OCI-LY7 (cell line): Measurements from ENCODE around the gene COG4. TPM values are rescaled to one million over a fixed set of nuclear protein-coding genes. Genes with fewer than 3 reads are reported as not detected.

Experiments
- BruUV-seq: library from RNA; stranded (reverse); fragments of 400-500 nt; replicated peaks from 2 replicates; lab custom pipeline; 2021; lab: Mats Ljungman, UMichigan
- CTCF ChIA-PET: fragments of 300-600 bp; sonication (Branson Sonifier 250); formaldehyde crosslinking; loops from one replicate; lab custom pipeline; 2022; ENCODE audit warnings: antibody characterized with exemption; ENCODE audit not compliant: unreplicated experiment; lab: Charles Lee
- POLR2A ChIA-PET: fragments of 300-600 bp; sonication (Branson Sonifier 250); formaldehyde crosslinking; loops from one replicate; lab custom pipeline; 2022; ENCODE audit warnings: antibody characterized with exemption; lab: Charles Lee
- DNase-seq: peaks from one replicate; pipeline ENCODE4 v3.0.0-alpha.2; 2015; ENCODE audit warnings: low spot score
- H2AFZ ChIP-seq: fragments of 200-600 bp; sonication (generic), shearing (Covaris generic); 2 replicates; pipeline ENCODE4 v1.6.1; 2014; ENCODE audit warnings: mild to moderate bottlenecking, antibody characterized with exemption, low read length, moderate library complexity
- H3K27ac ChIP-seq: fragments of 200-600 bp; sonication (generic); 2 replicates; pipeline ENCODE4 v1.5.1; 2014; ENCODE audit warnings: mixed run types, low read depth, mild to moderate bottlenecking, moderate library complexity, low read length, inconsistent platforms; ENCODE audit not compliant: poor library complexity, severe bottlenecking
- H3K36me3 ChIP-seq: fragments of 200-600 bp; sonication (generic); 2 replicates; pipeline ENCODE4 v1.6.1; 2014; ENCODE audit warnings: mild to moderate bottlenecking, antibody characterized with exemption, low read length, moderate library complexity, mixed read lengths; ENCODE audit not compliant: insufficient read depth
- H3K4me1 ChIP-seq: fragments of 200-600 bp; sonication (generic); 2 replicates; pipeline ENCODE4 v1.5.1; 2014; ENCODE audit warnings: mild to moderate bottlenecking, low read length; ENCODE audit not compliant: insufficient read depth, poor library complexity, severe bottlenecking
- H3K4me2 ChIP-seq: fragments of 200-600 bp; sonication (generic); 2 replicates; pipeline ENCODE4 v1.6.1; 2014; ENCODE audit warnings: mild to moderate bottlenecking, low read length
- H3K4me3 ChIP-seq: fragments of 200-600 bp; sonication (generic); 2 replicates; pipeline ENCODE4 v1.5.1; 2014; ENCODE audit warnings: mild to moderate bottlenecking, low read depth, low read length; ENCODE audit not compliant: poor library complexity, severe bottlenecking
- H3K79me2 ChIP-seq: fragments of 200-600 bp; sonication (generic); 2 replicates; pipeline ENCODE4 v1.6.1; 2016; ENCODE audit warnings: low read depth, mild to moderate bottlenecking, low read length, moderate library complexity, mixed read lengths; ENCODE audit not compliant: insufficient read depth
- H3K9me2 ChIP-seq: fragments of 200-600 bp; sonication (generic); 2 replicates; pipeline ENCODE4 v1.6.1; 2016; ENCODE audit warnings: mild to moderate bottlenecking, low read length, mixed read lengths; ENCODE audit not compliant: insufficient read depth
- H3K9me3 ChIP-seq: fragments of 200-600 bp; sonication (generic); 2 replicates; pipeline ENCODE4 v1.6.1; 2014; ENCODE audit warnings: mild to moderate bottlenecking, mixed run types, low read length, mixed read lengths
- H4K20me1 ChIP-seq: fragments of 200-600 bp; sonication (generic); 2 replicates; pipeline ENCODE4 v1.6.1; 2014; ENCODE audit warnings: mild to moderate bottlenecking, antibody characterized with exemption, low read length, moderate library complexity, mixed read lengths; ENCODE audit not compliant: insufficient read depth
- EZH2phosphoT487 ChIP-seq: fragments of 200-600 bp; sonication (generic); IDR thresholded peaks from 2 replicates; pipeline ENCODE4 v1.6.1; 2018; ENCODE audit warnings: low read depth, borderline replicate concordance, mild to moderate bottlenecking, mixed run types, antibody characterized with exemption, low read length, moderate library complexity, mixed read lengths
- intact Hi-C: fragments of 100-400 bp; cut with micrococcal nuclease; formaldehyde crosslinking; loops from one replicate; pipeline ENCODE4 v1.10.0; 2022; ENCODE audit not compliant: unreplicated experiment
- total RNA-seq, 2 experiments: library from RNA; depleted of rRNA in 1 of 2; stranded (reverse); fragments of >200 nt in 1 of 2; shearing (Covaris generic) in 1 of 2; gene quantifications; 2 replicates each; pipeline ENCODE4 v1.2.3, GENCODE V29; 2014 to 2022
- TF ChIP-seq, protein P1 (sequence below): fragments of 200-600 bp; sonication (generic); conservative IDR thresholded peaks from 2 replicates; pipeline ENCODE4 v1.5.1; 2014; ENCODE audit warnings: mild to moderate bottlenecking, antibody characterized with exemption, low read length, moderate library complexity, mixed read lengths

The COG4 gene
- total RNA-seq, 2 experiments from 2014 or later = 48.8 to 100 TPM

DNA sequence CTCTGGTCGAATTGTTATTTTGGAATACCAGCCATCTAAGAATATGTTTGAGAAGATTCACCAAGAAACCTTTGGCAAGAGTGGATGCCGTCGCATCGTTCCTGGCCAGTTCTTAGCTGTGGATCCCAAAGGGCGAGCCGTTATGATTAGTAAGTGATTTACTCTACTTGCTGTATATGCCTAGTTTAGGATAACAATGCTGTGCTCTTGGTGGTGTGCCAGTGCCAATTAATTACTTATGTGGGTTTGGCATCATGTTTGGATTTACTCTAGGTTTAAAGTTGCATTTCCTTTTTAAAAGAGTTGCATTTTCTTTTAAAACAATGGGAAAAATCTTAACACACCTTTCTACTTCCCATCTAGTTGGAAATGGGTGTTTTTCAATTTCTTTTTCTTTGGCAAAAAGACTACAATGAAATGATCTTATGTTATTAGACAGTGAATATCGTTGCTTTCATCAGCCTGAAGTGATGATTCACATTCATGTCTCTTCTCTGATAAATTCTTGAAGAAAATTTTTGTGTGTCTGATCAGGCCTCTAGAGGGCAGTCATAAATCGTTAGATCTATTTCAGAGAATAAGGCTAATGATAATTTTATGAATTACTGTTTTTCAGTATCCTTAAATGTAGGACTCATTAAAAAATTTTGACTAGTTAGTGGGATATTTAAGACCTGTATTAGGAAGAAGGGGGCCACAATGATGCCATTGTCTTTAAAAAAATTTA is 5.9 kb upstream of the COG4 start:
- peak; percentile 54 for DNase-seq
- no peaks in the 10 kb centered on the region for H3K9me3 ChIP-seq
- ChIA-PET CTCF (no interaction called here), POLR2A (interaction anchor here (0.7 kb wide), 2 partner anchors 30 to 241 kb away, joined by 3 to 4 read pairs; no protein-coding TSS in a partner anchor)
- peak overlapping the region; percentile 28 for H3K4me3 ChIP-seq
- BruUV-seq = no TSS peak
- no peaks in the 10 kb centered on the region for H3K9me2 ChIP-seq
- peaks cover 38% of the 10 kb centered on the region for H3K4me1 ChIP-seq
- peaks cover 57% of the 10 kb centered on the region for H4K20me1 ChIP-seq
- H3K36me3 ChIP-seq = peaks cover 96% of the 10 kb centered on the region
- TF ChIP-seq, protein P1, sequence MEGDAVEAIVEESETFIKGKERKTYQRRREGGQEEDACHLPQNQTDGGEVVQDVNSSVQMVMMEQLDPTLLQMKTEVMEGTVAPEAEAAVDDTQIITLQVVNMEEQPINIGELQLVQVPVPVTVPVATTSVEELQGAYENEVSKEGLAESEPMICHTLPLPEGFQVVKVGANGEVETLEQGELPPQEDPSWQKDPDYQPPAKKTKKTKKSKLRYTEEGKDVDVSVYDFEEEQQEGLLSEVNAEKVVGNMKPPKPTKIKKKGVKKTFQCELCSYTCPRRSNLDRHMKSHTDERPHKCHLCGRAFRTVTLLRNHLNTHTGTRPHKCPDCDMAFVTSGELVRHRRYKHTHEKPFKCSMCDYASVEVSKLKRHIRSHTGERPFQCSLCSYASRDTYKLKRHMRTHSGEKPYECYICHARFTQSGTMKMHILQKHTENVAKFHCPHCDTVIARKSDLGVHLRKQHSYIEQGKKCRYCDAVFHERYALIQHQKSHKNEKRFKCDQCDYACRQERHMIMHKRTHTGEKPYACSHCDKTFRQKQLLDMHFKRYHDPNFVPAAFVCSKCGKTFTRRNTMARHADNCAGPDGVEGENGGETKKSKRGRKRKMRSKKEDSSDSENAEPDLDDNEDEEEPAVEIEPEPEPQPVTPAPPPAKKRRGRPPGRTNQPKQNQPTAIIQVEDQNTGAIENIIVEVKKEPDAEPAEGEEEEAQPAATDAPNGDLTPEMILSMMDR = peak; percentile 85
- TF ChIP-seq EZH2phosphoT487 = no peak
- H3K79me2 ChIP-seq = peaks cover 97% of the 10 kb centered on the region
- peak overlapping the region; percentile 22 for H3K4me2 ChIP-seq
- no peak overlapping the region for H2AFZ ChIP-seq
- H3K27ac ChIP-seq = no peak overlapping the region
- intact Hi-C loops = loop anchor here (10.0 kb wide), 1 partner anchor 964 kb away; the partner anchor contains the start of gene NFAT5

GRCh38 chr16:70527315-70527996 is 4.1 kb upstream of the COG4 start:
- Histone ChIP-seq H3K9me2 (no peaks in the 10 kb centered on the region), H3K4me1 (peaks cover 39% of the 10 kb centered on the region), H2AFZ (no peak overlapping the region), H4K20me1 (peaks cover 40% of the 10 kb centered on the region), H3K4me2 (peak overlapping the region; percentile 87), H3K4me3 (peak overlapping the region; percentile 99), H3K79me2 (peaks cover 94% of the 10 kb centered on the region), H3K9me3 (no peaks in the 10 kb centered on the region), H3K27ac (no peak overlapping the region), H3K36me3 (peaks cover 83% of the 10 kb centered on the region)
- POLR2A ChIA-PET = interaction anchor here (0.5 to 0.7 kb wide), 2 partner anchors 1233 to 1257 kb away, joined by 3 to 4 read pairs; no protein-coding TSS in a partner anchor
- no peak for DNase-seq
- CTCF ChIA-PET = no interaction called here
- intact Hi-C loops = loop anchor here (10.0 kb wide), 1 partner anchor 963 kb away; the partner anchor contains the start of gene NFAT5
- BruUV-seq = no TSS peak
- TF ChIP-seq EZH2phosphoT487 = no peak
- TF ChIP-seq, protein P1 = no peak
